Muscle of leg (tissue), 11 donors: ENCODE data around the gene ENDOV. TPM values are rescaled to one million over a fixed set of nuclear protein-coding genes. Genes with fewer than 3 reads are reported as not detected.

Experiments used
- DNase-seq: peaks from one replicate; pipeline ENCODE4 v3.0.0; 2013
- H3K27ac ChIP-seq: one replicate; pipeline ENCODE4 v1.5.1; 2013; ENCODE audit warnings: mild to moderate bottlenecking, low read length, control low read depth
- H3K27me3 ChIP-seq: one replicate; pipeline ENCODE4 v1.6.1; 2013; ENCODE audit warnings: low read length; ENCODE audit not compliant: control insufficient read depth, insufficient read depth
- H3K36me3 ChIP-seq: one replicate; pipeline ENCODE4 v1.6.1; 2013; ENCODE audit warnings: low read length; ENCODE audit not compliant: control insufficient read depth, insufficient read depth
- H3K4me1 ChIP-seq: one replicate; pipeline ENCODE4 v1.6.1; 2013; ENCODE audit warnings: low read length; ENCODE audit not compliant: control insufficient read depth, insufficient read depth
- H3K4me3 ChIP-seq: one replicate; pipeline ENCODE4 v1.5.1; 2013; ENCODE audit warnings: low read length, control low read depth
- H3K9me3 ChIP-seq: replicated peaks from 2 replicates; pipeline ENCODE4 v1.6.1; 2013; ENCODE audit warnings: low read depth, low read length; ENCODE audit not compliant: control insufficient read depth
- WGBS: methylation state at CpG from one replicate; pipeline ENCODE4 v1.1.5; 2013; ENCODE audit warnings: missing lambda C conversion rate; ENCODE audit not compliant: insufficient coverage; 5-methylcytosine and 5-hydroxymethylcytosine counted together
- polyA plus RNA-seq, 8 donors: library from polyadenylated mRNA; unstranded; fragments of 120-200 nt; gene quantifications; one replicate each; pipeline versions ENCODE4 v1.2.1 to v1.2.3, GENCODE V29; 2013; ENCODE audit warnings: inconsistent platforms in 1 of 8, low replicate concordance in 1 of 8; ENCODE audit not compliant: insufficient read length in 8 of 8, insufficient read depth in 1 of 8
- total RNA-seq: library from RNA; stranded (reverse); fragments of 120-200 nt; gene quantifications from one replicate; pipeline ENCODE4 v1.2.4, GENCODE V29; 2013

Gene ENDOV
- total and polyA plus RNA-seq, 9 donors, result 11.3 to 23.8 (median 19.6) TPM

- H3K27ac ChIP-seq, result no peak overlapping the region
- 93% methylated on average over 6 of the region's 9 CpGs for WGBS
- H3K4me3 ChIP-seq, result no peak overlapping the region
- no peaks in the 10 kb centered on the region for H3K4me1 ChIP-seq
- no peaks in the 10 kb centered on the region for H3K9me3 ChIP-seq
- H3K36me3 ChIP-seq, result peaks cover 83% of the 10 kb centered on the region
- DNase-seq, result no peak
- H3K27me3 ChIP-seq, result no peaks in the 10 kb centered on the region
Observed at GRCh38 chr17:80377798-80378197, 37.2 kb upstream of the ENDOV start.

DNA sequence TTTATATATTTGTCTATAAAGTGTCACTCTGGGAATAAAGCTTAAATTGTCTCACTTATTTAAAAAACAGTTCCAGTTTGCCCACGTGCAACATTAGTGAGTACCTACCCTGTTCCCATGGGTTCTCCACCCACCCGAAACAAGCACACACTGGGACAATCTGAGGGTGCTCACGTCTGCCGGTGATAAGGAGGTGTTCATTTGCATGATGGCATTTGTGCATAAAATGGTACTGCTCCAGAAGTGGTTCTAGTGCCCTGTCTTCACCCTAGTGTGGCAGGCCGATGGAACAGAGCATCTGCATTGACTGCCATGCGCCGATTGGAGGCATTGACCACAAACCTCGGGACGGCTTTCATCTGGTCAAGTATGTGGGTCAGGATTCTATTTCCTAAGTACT is 35.6 kb upstream of the ENDOV start:
- H3K4me3 ChIP-seq, result no peak overlapping the region
- peaks cover 86% of the 10 kb centered on the region for H3K36me3 ChIP-seq
- 100% methylated on average over 1 of the region's 9 CpGs for WGBS
- H3K27me3 ChIP-seq, result no peaks in the 10 kb centered on the region
- H3K27ac ChIP-seq, result no peak overlapping the region
- no peaks in the 10 kb centered on the region for H3K9me3 ChIP-seq
- DNase-seq, result no peak
- H3K4me1 ChIP-seq, result no peaks in the 10 kb centered on the region

DNA sequence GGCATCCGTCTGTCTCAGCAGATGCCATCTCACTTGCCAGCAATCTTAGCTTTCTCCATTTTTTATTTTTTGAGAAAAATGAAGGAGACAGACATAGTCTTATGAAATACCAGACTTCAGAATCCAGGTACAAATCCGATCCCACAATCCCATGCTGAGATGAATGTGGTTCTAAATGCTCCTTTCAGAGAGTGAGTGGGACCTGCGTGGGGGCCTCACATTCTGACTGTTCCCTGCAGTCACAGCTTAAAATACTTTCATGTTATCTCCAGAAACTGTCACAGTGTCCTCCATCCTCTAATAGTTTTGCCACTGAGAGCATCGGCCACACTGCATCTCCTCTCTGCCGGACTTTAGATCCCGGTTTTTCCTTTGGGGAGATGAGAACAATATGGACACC is 34.9 kb upstream of the ENDOV start:
- WGBS, result 94% methylated on average over 5 of the region's 6 CpGs
- DNase-seq, result no peak
- no peaks in the 10 kb centered on the region for H3K9me3 ChIP-seq
- H3K36me3 ChIP-seq, result peaks cover 86% of the 10 kb centered on the region
- H3K4me1 ChIP-seq, result no peaks in the 10 kb centered on the region
- no peak overlapping the region for H3K4me3 ChIP-seq
- no peak overlapping the region for H3K27ac ChIP-seq
- no peaks in the 10 kb centered on the region for H3K27me3 ChIP-seq

GRCh38 chr17:80380555-80381002 is 34.4 kb upstream of the ENDOV start:
- no peak for DNase-seq
- Histone ChIP-seq H3K27ac (no peak overlapping the region), H3K9me3 (no peaks in the 10 kb centered on the region), H3K4me3 (no peak overlapping the region), H3K36me3 (peaks cover 87% of the 10 kb centered on the region), H3K4me1 (no peaks in the 10 kb centered on the region), H3K27me3 (no peaks in the 10 kb centered on the region)
- 84% methylated on average over 21 of the region's 21 CpGs for WGBS

DNA sequence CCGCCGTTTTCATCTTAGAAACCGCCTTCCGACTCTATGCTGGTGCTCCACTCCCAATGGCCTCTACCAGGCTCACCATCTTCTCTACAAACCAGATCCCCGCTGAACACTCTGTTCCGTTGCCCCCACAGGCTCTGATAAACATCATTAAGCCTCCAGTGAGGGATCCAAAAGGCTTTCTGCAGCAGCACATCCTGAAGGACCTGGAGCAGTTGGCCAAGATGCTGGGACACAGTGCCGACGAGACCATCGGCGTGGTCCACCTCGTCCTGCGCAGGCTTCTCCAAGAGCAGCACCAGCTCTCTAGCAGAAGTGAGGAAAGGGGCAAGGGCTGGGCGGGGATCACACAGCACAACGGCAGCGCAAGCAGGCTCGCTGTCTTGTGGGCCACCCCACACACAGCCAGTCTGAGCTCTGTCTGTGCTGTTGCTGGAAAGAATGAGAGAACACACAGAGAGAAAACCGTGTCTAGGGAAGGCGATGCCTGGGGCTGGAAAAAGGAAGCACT is 33.5 kb upstream of the ENDOV start:
- no peaks in the 10 kb centered on the region for H3K27me3 ChIP-seq

DNA sequence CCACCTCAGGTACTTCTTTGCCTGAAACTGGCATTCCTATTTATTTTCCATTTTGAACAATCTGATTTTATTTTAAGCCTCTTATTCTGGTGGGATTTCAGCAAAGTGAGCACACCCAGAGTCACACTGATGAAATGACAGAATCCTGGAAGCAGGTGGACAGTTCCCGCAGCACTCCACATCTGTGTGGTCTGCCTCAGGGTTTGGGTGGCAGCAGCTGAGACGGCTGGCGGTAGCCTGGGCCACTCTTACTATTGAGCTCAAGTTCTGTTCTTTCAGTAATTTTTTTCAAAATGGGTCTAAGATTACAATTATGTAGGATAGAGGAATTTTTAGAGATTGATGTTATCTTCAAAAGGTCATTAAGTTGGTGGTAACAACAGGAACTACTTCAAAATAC is 32.5 kb upstream of the ENDOV start:
- H3K27me3 ChIP-seq, result no peaks in the 10 kb centered on the region
- H3K36me3 ChIP-seq, result peaks cover 91% of the 10 kb centered on the region
- no peak for DNase-seq
- WGBS, result no CpG with 5 or more reads among the region's 3 CpGs
- no peak overlapping the region for H3K27ac ChIP-seq
- H3K4me1 ChIP-seq, result no peaks in the 10 kb centered on the region
- no peak overlapping the region for H3K4me3 ChIP-seq
- H3K9me3 ChIP-seq, result no peaks in the 10 kb centered on the region

More for the DNA sequence above, 33.5 kb upstream of the ENDOV start:
- Histone ChIP-seq H3K36me3 (peaks cover 89% of the 10 kb centered on the region), H3K4me1 (no peaks in the 10 kb centered on the region), H3K27ac (no peak overlapping the region), H3K4me3 (no peak overlapping the region), H3K9me3 (no peaks in the 10 kb centered on the region)
- no peak for DNase-seq
- 96% methylated on average over 18 of the region's 18 CpGs for WGBS

DNA sequence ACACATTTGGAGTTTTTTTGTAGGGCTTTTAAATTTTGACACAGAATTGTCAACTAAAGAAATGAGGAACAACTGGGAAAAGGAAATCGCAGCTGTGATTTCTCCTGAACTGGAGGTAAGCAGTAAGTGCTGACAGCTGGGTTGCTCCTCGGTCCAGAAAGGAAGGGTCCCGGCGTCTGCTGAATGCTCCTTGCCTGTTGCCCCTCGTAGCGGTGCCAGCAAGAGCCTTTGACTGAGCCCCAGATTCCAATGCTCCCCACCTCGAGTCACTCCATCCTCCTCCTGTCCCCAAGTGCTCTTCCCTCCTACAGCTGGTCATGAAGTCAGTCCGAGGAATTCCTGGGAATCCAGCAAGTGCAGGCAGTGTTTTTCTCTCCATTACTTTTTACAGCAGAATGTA is 32.0 kb upstream of the ENDOV start:
- Histone ChIP-seq H3K27me3 (no peaks in the 10 kb centered on the region), H3K4me1 (no peaks in the 10 kb centered on the region), H3K27ac (no peak overlapping the region), H3K36me3 (peaks cover 90% of the 10 kb centered on the region), H3K4me3 (no peak overlapping the region), H3K9me3 (no peaks in the 10 kb centered on the region)
- 59% methylated on average over 7 of the region's 8 CpGs for WGBS
- DNase-seq, result no peak

DNA sequence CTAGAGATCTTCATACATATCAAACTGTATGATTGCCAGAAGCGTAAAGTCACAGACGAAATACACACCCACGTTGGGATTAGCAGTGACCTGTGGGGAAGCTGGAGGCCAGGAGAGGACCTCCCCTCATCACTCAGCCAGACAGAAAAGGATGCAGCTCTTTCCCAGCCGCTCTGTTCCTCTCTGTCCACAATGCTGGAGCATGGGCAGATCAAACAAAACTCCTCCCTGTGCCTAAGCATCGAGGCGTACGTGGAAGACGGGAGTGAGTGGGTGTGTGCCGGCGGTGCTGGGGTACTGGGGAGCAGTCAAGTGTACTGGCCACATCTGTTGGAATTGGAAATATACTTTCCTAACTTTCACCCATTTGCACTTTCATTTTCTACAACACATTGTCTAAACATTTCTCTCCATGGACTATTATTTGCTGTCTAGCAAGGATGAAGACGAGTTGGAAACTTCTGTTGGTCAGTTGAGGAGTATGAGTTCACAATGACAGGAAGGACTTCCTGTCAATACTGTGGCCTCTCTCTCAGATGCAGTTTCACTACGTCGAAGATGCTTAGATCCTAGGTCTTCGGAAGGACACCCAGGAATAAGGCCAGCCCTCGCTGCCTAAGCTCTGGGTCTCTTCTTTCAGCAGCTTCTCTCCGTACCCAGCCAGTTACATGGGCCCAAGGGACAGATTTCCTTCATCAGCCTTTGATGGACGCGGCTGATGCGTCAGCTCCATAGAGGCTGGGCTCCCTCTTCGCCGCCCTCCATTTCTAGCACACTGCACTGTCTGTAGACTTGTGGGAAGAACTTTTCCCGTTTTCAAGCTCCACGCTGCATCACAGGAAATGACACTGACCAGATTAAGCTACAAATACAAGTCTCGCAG is 30.6 kb upstream of the ENDOV start:
- H3K27me3 ChIP-seq, result no peaks in the 10 kb centered on the region
- WGBS, result 83% methylated on average over 5 of the region's 24 CpGs
- no peak overlapping the region for H3K4me3 ChIP-seq
- no peaks in the 10 kb centered on the region for H3K9me3 ChIP-seq
- peak; percentile 29 for DNase-seq
- peaks cover 95% of the 10 kb centered on the region for H3K36me3 ChIP-seq
- H3K4me1 ChIP-seq, result peaks cover 9% of the 10 kb centered on the region
- H3K27ac ChIP-seq, result peak overlapping the region; percentile 29

- H3K9me3 ChIP-seq, result no peaks in the 10 kb centered on the region
Observed at GRCh38 chr17:80385046-80385445, 29.9 kb upstream of the ENDOV start.

GRCh38 chr17:80386341-80386740 is 28.6 kb upstream of the ENDOV start:
- DNase-seq, result no peak
- Histone ChIP-seq H3K9me3 (no peaks in the 10 kb centered on the region), H3K4me3 (no peak overlapping the region), H3K27ac (no peak overlapping the region), H3K4me1 (peaks cover 19% of the 10 kb centered on the region), H3K36me3 (peaks cover 85% of the 10 kb centered on the region), H3K27me3 (no peaks in the 10 kb centered on the region)
- 88% methylated on average over 13 of the region's 14 CpGs for WGBS

More at GRCh38 chr17:80385046-80385445, 29.9 kb upstream of the ENDOV start:
- DNase-seq, result no peak
- no peak overlapping the region for H3K27ac ChIP-seq
- H3K4me1 ChIP-seq, result peaks cover 16% of the 10 kb centered on the region
- peaks cover 95% of the 10 kb centered on the region for H3K36me3 ChIP-seq
- no peaks in the 10 kb centered on the region for H3K27me3 ChIP-seq
- WGBS, result 77% methylated on average over 3 of the region's 9 CpGs
- H3K4me3 ChIP-seq, result no peak overlapping the region
